Measurements from ENCODE around the gene FLNB.
A peak's percentile ranks its signal among the peaks of the same experiment; 100 is the strongest.

Gene FLNB

DNA sequence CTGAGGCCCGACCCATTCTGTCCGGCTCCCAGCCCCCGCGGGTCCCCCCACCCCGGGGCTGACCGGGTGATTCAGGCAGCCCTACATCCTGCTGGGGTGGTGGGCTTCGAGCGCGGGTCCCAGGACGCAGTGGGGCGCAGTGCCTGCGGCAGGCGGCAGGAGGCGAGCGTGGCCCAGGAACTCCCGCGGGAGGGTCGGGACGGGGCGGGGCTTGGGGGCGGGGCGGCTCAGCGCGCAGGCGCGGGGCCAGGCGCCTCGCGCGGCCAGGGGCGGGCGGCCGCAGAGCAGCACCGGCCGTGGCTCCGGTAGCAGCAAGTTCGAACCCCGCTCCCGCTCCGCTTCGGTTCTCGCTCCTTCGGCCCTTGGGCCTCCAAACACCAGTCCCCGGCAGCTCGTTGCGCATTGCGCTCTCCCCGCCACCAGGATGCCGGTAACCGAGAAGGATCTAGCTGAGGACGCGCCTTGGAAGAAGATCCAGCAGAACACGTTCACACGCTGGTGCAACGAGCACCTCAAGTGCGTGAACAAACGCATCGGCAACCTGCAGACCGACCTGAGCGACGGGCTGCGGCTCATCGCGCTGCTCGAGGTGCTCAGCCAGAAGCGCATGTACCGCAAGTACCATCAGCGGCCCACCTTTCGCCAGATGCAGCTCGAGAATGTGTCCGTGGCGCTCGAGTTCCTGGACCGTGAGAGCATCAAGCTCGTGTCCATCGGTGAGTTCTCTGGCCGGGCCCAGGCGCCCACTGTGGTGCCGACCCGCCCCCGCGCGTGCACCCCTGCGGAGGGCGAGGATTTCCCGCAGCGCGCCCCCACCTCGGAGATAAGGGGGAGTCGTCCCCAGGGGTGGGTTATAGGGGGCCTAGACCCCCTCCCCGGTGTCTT is at the start of gene FLNB:
FLNB (plus strand) TSS at position 282 of the 885 bp plus-strand sequence; CDS start at position 425, 143 bp downstream.
- peak; percentile 90 for DNase-seq (ENCODE audit: low spot score)

- no peak for DNase-seq (ENCODE audit: low spot score)
Measured at GRCh38 chr3:57958642-57959422, 49.4 kb upstream of the FLNB start.

- no peak for DNase-seq (ENCODE audit: low spot score)
Measured at GRCh38 chr3:57959423-57960173, 48.6 kb upstream of the FLNB start.

- DNase-seq (ENCODE audit: low spot score) = no peak
Measured at GRCh38 chr3:57960174-57960505, 48.1 kb upstream of the FLNB start.

DNA sequence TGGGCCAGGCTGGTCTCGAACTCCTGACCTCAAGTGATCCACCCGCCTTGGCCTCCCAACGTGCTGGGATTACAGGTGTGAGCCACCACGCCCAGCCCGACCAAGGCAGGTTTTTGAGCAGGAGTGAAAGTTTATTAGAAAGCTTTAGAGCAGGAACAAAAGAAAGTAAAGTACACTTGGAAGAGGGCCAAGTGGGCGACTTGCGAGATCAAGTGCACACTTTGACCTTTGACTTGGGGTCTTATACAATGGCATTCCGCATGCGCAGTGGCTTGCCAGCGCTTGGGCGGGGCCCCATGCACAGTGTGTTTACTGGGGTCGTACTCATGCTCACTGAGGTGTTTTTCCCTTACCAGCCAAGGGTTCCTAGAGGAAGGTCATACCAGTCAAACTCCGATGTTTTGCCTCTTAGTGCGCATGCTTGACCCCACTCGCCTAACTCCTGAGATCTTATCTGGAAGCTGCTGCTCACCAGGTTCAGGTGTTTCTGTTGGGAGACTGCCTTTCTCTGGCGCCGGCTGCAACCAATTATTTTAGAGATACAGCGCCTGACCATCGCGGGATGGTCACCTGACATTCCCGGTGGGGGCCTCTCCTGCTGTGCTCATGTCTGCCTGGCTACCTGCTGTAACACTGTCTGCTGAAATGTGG is 46.9 kb upstream of the FLNB start:
- no peak for DNase-seq (ENCODE audit: low spot score)

DNA sequence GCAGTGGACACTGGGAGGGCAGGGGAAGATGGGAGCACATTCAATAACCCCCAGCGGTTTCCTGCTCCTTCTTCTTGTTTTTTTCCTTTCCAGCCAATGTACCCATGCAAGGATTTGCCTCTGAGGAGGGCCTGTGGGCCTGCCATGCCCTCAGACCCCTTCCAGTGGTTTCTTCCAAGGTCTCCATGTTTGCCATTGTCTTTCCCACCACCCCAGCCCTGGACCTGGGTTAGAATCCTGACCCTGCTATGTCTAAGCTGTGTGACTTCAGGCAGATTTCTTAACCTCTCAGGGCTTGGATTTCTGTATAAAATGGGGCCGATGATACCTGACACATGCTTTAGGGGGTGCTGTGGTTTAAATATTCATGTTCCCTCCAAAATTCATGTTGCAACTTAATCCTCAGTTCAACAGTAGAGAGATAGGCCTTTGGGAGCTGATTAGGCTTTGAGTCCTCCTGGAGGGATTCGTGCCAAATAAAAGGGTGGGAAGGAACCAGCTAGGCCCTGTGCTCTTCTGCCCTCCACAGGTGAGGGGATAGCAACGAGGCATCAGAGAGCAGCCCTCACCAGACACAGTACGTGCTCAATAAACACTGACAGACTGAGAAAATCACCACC is 46.3 kb upstream of the FLNB start:
- no peak for DNase-seq (ENCODE audit: low spot score)

- no peak for DNase-seq (ENCODE audit: low spot score)
Measured at GRCh38 chr3:57962448-57962834, 45.8 kb upstream of the FLNB start.

DNA sequence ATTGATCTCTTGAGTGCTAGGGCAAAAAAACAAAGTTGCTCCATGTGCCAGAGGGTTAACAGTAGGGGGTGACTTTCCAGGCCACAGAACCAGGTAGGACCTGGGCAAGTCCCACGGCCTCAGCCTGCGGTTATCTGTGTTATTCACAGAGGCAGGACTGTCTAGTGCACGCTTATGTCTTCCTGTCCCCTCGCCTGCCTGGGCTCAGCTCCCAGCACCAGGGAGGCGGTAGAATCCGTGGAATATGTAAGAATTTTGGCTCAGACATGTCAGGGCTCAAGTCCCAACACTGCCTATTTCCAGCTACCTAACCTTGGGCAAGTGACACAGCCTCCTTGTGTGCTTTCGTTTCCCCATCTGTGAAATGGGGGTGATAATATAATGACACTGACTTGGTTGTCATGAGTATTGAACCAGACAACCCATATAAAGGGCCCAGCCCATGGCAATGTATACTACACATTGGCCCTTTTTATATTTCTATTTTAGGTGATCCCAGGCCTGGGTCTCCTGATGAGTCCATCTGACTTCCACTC is 44.3 kb upstream of the FLNB start:
- no peak for DNase-seq (ENCODE audit: low spot score)

DNA sequence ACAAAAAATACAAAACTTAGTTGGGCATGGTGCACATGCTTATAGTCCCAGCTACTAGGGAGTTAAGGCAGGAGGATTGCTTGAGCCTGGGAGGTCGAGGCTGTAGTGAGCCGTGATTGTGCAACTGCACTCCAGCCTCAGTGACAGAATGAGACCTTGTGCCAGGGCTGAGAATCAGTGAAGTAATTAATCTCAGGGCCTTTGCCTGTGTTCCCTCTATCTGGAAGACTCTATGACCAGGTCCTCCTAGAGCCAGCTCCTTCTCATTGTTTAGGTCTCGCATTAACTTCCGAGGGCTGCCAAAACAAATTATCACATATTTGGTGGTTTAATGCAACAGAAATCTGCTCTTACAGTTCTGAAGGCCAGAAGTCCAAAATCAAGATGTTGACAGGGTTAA is 41.4 kb upstream of the FLNB start:
- DNase-seq (ENCODE audit: low spot score) = no peak

GRCh38 chr3:57967590-57967989 is 40.6 kb upstream of the FLNB start:
- DNase-seq (ENCODE audit: low spot score) = no peak

DNA sequence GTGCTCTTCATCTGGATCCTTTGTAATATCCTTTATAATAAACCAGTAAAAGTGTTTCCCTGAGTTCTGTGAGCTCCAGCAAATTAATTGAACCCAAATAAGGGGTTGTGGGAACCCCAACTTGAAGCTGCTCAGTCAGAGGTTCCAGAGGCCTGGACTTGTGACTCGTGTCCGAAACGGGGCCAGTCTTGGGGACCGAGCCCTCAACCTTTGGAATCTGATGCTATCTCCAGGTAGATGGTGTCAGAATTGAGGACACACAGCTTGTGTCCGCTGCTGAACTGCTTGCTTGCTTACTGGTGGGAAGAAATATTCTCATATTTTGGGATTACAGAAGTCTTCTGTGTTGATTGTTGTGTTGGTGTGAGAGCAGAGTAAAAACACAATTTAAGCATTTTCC is 39.7 kb upstream of the FLNB start:
- DNase-seq (ENCODE audit: low spot score) = no peak

- no peak for DNase-seq (ENCODE audit: low spot score)
Measured at GRCh38 chr3:57971975-57972374, 36.2 kb upstream of the FLNB start.

GRCh38 chr3:57972531-57973111 is 35.6 kb upstream of the FLNB start:
- DNase-seq (ENCODE audit: low spot score) = no peak

DNA sequence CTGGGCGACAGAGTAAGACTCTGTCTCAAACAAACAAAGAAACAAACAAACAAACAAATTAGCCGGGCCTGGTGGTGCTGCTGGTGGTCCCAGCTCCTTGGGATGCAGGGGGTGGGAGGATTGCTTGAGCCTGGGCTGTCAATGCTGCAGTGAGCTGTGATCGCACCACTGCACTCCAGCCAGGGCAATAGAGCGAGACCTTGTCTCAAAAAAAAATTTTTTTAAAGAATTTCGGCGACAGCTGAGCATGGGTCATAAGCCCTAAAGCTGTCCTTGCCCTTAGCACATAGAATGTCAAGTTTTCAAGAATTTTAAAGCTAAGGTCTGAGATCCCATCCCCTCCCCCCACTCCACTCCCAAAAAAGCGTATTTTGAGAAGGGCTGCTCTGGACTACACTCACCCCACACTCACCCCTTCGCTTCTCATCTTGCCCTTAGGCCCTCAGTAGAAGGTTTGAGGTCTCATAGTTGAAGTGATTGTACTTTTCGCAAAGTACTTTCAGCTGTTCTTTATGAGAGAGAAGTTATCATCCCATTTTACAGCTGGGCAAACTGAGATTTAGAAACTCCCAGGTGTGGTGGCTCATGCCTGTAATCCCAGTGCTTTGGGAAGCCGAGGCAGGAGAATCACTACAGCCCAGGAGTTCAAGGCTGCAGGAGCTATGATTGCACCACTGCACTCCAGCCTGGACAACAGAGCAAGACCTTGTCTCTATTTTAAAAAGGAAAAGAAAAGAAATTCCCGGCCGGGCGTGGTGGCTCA is 34.3 kb upstream of the FLNB start:
- DNase-seq (ENCODE audit: low spot score) = no peak

DNA sequence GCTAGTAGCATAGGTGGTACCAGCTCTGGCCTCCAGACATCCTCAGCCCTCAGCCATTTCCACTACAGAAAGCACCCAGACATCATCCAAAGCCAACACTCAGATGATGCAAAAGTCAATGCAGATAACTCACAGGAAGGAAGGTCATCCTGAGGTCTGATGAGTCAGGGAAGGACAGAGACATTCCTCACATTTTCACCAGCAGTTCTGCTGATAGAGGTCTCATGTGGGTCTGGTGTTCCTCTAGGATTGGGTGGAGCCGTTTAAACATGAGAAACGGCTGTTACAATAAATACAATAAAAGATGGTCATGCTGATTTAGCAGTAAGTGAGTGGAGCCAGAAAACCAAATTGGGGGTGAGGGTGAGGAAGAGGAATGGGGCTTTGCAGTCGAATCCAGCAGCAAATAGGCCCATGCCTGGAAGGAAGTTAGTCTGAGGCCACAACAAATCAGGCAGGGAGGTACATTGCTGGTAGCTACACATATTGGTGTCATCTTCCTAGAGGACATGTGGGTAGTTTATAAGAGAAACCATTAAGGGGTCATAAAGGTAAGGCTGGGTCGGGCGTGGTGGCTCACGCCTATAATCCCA is 33.3 kb upstream of the FLNB start:
- DNase-seq (ENCODE audit: low spot score) = peak; percentile 96

GRCh38 chr3:57977818-57978235 is 30.4 kb upstream of the FLNB start:
- DNase-seq (ENCODE audit: low spot score) = no peak

- DNase-seq (ENCODE audit: low spot score) = no peak
Measured at GRCh38 chr3:57978316-57978715, 29.9 kb upstream of the FLNB start.

DNA sequence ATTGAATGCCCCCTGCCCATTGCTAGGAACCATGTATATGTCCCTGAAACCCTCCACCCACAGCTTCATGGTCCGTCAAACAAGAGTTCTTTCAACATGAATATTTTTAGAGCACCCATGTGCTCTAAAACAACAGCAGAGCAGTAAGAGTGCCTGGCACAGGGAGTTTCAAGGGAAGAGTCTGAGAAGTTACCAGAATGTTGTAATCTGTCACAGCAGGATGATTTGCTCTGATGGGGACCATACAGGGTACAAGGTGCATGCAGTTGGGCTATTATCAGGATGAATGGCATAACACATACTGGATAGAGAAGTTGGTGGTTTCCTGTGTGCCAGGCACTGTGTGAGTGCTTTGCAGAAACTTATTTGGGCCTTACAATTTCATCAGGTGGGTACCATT is 27.8 kb upstream of the FLNB start:
- DNase-seq (ENCODE audit: low spot score) = no peak

DNA sequence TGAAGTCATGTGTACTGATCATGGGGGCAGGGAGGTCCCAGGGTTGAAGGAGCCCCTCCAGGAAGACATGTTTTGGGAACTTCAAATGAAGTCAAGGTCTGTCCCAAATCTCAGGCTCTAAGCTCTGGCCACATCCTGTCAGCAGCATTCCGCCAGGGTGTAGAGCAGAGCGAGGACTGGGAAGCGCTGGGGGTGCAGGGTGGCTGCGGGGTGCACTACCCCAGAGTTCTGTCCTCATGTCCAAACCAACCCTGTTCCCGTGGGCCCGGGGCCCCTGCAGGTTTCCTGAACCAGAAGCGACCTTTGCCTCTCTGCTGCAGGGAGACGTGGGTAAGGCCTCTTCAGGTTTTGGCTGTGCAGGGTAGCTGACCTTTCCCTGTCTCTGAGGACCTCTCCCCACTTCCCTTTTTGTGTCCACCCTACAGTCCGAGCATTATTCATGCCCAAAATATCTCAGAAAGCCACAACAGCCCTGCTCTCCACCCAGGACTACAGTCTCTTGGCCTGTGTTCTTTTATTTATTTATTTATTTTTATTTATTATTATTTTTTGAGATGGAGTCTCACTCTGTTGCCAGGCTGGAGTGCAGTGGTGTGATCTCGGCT is 26.6 kb upstream of the FLNB start:
- DNase-seq (ENCODE audit: low spot score) = no peak

Measured in COLO829 (cell line).